Colonic mucosa (tissue), 4 donors: ENCODE results near the gene ICOSLG. TPM values are rescaled to one million over a fixed set of nuclear protein-coding genes. Genes with fewer than 3 reads are reported as not detected.

Experiments used
- DNase-seq: peaks from one replicate; pipeline ENCODE4 v3.0.0-alpha.2; 2020
- H3K27ac ChIP-seq: fragments of 200-600 bp; one replicate; pipeline ENCODE4 v1.8.0; 2021
- H3K27me3 ChIP-seq: fragments of 200-600 bp; one replicate; pipeline ENCODE4 v1.8.0; 2021
- H3K36me3 ChIP-seq: fragments of 200-600 bp; one replicate; pipeline ENCODE4 v1.8.0; 2021
- H3K4me1 ChIP-seq: fragments of 200-600 bp; one replicate; pipeline ENCODE4 v1.8.0; 2021; ENCODE audit warnings: mild to moderate bottlenecking
- H3K4me3 ChIP-seq: fragments of 200-600 bp; one replicate; pipeline ENCODE4 v1.8.0; 2021
- H3K9ac ChIP-seq, 2 donors: one replicate each; pipeline ENCODE4 v1.7.0; 2013; ENCODE audit warnings: control low read depth in 2 of 2, low read depth in 2 of 2, low read length in 2 of 2
- H3K9me3 ChIP-seq: fragments of 200-600 bp; one replicate; pipeline ENCODE4 v1.8.0; 2021
- intact Hi-C: fragments of 100-400 bp; cut with DNase I; formaldehyde crosslinking; loops from one replicate; pipeline ENCODE4 v1.14.1; 2022
- total RNA-seq, 2 donors: library from RNA; stranded (reverse); fragmentation: NEBNext Ultra II Directional in 1 of 2; extraction: Animal tissue kit (Norgen Biotek cat#: 25700) in 1 of 2; gene quantifications; one replicate each; pipeline ENCODE4 v1.2.1, GENCODE V29; 2021
- TF ChIP-seq, protein P1 (sequence below): fragments of 200-600 bp; IDR thresholded peaks from one replicate; pipeline ENCODE4 v1.8.0; 2022; ENCODE audit warnings: antibody characterized with exemption, mild to moderate bottlenecking
- donor health status: healthy.
- donor health status: DM: no; HTN: no; CAD: no.
- donor health status: DM: no; HTN: no; CAD: no.

Gene ICOSLG
- total RNA-seq, 2 donors from 2014 or later = 4.0 to 4.9 TPM

DNA sequence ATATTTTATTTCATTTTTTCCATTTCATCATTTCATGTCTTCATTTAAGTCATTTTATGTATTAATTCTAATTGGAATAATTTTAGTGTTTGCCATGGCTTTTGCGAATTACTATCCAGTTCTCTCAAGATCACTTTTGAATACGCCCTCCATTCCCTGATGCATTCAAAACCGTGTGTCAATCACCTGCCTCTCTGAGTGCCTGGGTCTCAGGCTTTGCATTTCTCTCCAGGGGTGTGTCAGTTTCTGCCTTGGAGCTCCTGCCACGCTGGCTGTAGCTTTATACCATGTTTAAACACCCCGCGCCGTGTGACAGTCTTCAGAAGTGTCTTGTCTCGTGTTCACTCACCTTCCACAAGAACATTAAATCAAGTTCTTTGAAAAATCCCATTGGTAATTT lies 28.3 kb upstream of the ICOSLG start:
- no peak overlapping the region for H3K4me3 ChIP-seq

DNA sequence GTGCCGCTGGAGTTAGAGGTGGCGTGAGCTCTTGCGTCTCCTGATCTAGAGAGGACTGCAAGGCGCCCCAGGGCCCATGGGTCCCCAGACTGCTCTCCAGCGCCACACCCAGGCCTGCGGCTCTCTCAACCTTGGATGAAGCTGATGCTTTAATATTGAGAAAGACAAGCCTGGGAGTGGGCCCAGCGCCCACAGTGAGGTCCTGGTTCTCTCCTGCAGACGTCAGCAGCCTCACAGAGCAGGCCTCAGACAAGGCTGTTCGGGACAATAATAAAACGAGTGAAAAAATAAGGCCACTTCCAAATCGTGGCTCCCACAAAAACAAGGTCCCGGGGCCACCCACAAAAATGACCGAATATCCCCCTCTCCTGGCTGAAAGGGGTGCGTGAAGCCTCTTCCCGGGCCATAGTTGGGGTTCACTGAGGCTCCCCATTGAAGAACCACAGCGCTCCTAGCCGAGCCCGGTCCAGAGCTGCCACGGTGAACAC lies 27.0 kb upstream of the ICOSLG start:
- no peaks in the 10 kb centered on the region for H3K9me3 ChIP-seq
- no peaks in the 10 kb centered on the region for H3K36me3 ChIP-seq
- intact Hi-C loops = no loop called here
- no peak overlapping the region for H3K9ac ChIP-seq
- DNase-seq = no peak
- no peaks in the 10 kb centered on the region for H3K27me3 ChIP-seq
- TF ChIP-seq, protein P1, sequence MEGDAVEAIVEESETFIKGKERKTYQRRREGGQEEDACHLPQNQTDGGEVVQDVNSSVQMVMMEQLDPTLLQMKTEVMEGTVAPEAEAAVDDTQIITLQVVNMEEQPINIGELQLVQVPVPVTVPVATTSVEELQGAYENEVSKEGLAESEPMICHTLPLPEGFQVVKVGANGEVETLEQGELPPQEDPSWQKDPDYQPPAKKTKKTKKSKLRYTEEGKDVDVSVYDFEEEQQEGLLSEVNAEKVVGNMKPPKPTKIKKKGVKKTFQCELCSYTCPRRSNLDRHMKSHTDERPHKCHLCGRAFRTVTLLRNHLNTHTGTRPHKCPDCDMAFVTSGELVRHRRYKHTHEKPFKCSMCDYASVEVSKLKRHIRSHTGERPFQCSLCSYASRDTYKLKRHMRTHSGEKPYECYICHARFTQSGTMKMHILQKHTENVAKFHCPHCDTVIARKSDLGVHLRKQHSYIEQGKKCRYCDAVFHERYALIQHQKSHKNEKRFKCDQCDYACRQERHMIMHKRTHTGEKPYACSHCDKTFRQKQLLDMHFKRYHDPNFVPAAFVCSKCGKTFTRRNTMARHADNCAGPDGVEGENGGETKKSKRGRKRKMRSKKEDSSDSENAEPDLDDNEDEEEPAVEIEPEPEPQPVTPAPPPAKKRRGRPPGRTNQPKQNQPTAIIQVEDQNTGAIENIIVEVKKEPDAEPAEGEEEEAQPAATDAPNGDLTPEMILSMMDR = no peak
- H3K4me1 ChIP-seq = no peaks in the 10 kb centered on the region
- no peak overlapping the region for H3K4me3 ChIP-seq
- H3K27ac ChIP-seq = no peak overlapping the region

More for the DNA sequence above, 28.3 kb upstream of the ICOSLG start:
- Histone ChIP-seq H3K36me3 (no peaks in the 10 kb centered on the region), H3K27ac (no peak overlapping the region), H3K4me1 (no peaks in the 10 kb centered on the region), H3K9ac (no peak overlapping the region), H3K9me3 (no peaks in the 10 kb centered on the region), H3K27me3 (no peaks in the 10 kb centered on the region)
- TF ChIP-seq, protein P1 = no peak
- DNase-seq = no peak
- intact Hi-C loops = no loop called here

DNA sequence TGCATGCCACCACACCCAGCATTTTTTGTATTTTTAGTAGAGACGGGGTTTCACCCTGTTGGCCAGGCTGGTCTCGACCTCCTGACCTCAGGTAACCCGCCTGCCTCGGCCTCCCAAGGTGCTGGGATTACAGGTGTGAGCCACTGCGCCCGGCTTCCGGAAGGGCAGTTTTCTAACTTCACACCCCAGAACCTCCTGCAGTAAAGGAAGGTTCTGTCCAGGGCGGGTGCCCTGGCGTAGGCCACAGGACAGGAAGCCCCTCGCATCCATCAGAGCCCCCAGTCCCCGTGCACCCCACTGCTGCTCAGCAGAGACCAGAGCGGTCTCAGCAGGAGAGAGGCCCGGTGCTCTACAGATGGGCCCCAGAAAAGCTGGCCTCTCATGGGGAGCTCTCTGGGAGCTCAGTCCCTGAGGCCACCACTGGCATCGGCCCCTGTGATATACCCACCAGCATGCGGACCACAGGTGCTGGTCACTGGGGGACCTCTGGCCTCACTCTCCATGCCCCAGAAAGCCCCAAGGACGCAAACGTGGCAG lies 25.1 kb upstream of the ICOSLG start:
- Histone ChIP-seq H3K9ac (no peak overlapping the region), H3K36me3 (no peaks in the 10 kb centered on the region), H3K4me3 (no peak overlapping the region), H3K27ac (no peak overlapping the region), H3K4me1 (no peaks in the 10 kb centered on the region), H3K9me3 (no peaks in the 10 kb centered on the region), H3K27me3 (no peaks in the 10 kb centered on the region)
- intact Hi-C loops = no loop called here
- TF ChIP-seq, protein P1 = no peak
- DNase-seq = no peak

DNA sequence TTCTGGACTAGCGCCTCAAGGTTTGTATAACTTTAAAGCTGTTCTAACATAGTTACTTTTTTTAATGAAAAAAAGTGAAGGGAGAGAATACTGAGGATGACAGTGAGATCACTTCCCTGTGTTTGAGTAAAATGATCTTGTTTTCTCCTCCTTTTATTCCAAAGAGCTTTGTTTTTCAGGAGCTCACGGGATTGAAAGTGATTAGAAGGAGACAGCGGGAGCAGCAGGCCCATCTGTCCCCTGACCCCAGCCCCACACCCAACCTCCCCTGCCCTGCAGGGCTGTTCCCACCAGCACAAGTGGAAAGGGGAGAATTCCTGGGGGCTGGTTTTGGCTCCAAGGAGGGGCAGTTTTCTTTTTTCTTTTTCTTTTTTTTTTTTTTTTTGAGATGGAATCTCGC lies 23.0 kb upstream of the ICOSLG start:
- Histone ChIP-seq H3K4me1 (no peaks in the 10 kb centered on the region), H3K9ac (no peak overlapping the region), H3K27ac (no peak overlapping the region), H3K9me3 (no peaks in the 10 kb centered on the region), H3K36me3 (no peaks in the 10 kb centered on the region), H3K27me3 (no peaks in the 10 kb centered on the region), H3K4me3 (no peak overlapping the region)
- intact Hi-C loops = no loop called here
- TF ChIP-seq, protein P1 = no peak
- no peak for DNase-seq

DNA sequence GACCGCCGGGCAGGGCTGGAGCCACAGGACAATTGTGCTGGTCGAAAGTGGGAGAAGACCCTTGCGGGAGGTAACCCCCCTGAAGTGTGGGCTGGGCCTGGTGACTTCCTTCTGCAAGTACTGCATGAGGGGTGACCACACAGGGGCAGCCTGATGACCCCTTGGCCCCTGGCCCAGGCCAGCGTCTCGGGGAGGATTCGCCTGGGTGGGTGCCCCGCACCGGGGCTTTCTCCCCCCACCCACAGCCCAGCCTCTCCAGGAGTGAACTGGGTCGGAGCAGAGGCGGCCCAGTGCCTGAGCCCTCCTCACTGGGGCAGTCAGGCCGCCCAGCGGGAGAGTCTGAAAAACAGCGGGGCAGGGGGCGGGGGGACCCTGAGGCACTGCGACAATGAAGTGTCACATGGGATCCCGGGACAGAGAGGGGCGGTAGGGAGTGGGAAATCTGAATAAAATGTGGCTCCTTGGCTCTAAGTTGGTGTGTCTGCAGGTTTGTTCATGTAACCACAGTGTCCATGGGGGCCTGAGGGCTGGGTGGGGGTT lies 22.5 kb upstream of the ICOSLG start:
- H3K9ac ChIP-seq = no peak overlapping the region
- H3K27ac ChIP-seq = no peak overlapping the region
- no peaks in the 10 kb centered on the region for H3K36me3 ChIP-seq
- intact Hi-C loops = no loop called here
- no peaks in the 10 kb centered on the region for H3K27me3 ChIP-seq
- no peak overlapping the region for H3K4me3 ChIP-seq
- no peak for DNase-seq
- H3K4me1 ChIP-seq = no peaks in the 10 kb centered on the region
- TF ChIP-seq, protein P1 = no peak
- H3K9me3 ChIP-seq = no peaks in the 10 kb centered on the region
